ENCODE data around the gene NRTN.

Gene NRTN

GRCh38 chr19:5814852-5815246, 10.0 kb downstream of the NRTN start:
- DNase-seq (ENCODE audit: low spot score): no peak

- no peak for DNase-seq (ENCODE audit: low spot score)
Measured at GRCh38 chr19:5817218-5817617, 12.4 kb downstream of the NRTN start.

DNA sequence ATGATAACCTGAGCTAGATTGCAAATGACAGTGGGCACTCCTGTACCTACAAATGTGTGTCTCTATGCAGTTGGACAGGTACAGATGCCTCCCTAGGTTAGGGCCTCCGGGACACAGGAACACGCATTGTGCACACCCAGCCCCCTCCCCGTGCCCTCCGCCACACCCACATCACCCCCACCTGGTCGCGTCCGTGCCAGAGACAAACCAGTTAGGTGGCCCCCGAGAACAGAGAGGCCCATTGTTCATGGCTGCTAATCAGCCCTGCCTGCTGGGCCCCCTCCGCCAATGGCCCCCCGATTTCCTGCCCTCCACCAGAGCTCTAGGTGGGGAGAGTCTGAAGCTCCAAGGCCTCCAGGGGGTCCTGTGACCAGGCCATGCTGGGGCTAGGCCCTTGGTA, 13.7 kb downstream of the NRTN start:
- DNase-seq (ENCODE audit: low spot score): no peak

DNA sequence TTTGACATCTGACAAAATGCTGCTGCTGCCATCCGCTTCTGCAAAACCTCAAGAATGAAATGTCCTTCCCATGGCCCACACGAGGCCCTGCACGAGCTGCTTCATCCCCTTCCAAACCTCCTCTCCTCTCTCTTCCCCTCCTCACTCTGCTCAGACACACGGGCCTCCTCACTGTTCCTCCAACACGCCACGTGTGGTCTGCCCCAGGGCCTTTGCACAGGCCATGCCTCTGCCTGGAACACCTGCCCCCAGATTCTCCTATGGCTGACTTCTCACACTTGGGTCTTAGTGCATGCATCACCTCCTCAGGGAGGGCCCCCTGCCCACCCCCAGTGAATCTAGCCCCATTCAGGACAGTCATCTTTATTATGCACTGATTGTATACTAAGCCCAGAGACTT, 15.9 kb downstream of the NRTN start:
- DNase-seq (ENCODE audit: low spot score): no peak

DNA sequence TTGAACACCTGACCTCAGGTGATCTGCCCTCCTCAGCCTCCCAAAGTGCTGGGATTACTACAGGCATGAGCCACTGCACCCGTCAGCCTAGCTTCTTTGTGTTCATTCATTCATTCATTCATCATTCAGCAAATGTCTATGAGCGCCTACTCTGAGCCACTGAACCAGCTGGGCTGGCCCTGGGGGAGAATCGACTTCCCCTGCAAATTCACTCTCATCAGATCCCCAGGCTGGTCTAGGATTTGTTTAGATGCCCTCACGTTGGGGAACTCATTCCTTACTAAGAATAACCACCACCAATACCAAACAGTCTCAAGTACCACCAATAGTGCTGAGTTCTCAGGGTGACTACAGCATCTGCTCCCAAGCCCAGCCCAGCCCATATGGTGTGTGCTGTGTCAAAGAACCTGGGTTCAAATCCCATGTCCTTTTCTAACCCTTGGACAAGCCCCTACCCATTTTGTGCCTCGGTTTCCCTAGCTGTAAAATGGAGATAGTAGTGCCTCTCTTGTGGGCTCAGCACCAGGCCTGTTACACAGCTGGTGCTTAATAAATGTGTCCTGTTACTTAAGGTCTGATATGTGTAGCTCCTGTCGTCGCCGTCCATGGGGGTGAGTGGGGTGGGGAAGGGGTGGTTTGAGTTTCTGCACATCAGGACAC, 16.8 kb downstream of the NRTN start:
- DNase-seq (ENCODE audit: low spot score): no peak

- DNase-seq (ENCODE audit: low spot score): no peak
Measured at GRCh38 chr19:5822181-5822844, 17.4 kb downstream of the NRTN start.

DNA sequence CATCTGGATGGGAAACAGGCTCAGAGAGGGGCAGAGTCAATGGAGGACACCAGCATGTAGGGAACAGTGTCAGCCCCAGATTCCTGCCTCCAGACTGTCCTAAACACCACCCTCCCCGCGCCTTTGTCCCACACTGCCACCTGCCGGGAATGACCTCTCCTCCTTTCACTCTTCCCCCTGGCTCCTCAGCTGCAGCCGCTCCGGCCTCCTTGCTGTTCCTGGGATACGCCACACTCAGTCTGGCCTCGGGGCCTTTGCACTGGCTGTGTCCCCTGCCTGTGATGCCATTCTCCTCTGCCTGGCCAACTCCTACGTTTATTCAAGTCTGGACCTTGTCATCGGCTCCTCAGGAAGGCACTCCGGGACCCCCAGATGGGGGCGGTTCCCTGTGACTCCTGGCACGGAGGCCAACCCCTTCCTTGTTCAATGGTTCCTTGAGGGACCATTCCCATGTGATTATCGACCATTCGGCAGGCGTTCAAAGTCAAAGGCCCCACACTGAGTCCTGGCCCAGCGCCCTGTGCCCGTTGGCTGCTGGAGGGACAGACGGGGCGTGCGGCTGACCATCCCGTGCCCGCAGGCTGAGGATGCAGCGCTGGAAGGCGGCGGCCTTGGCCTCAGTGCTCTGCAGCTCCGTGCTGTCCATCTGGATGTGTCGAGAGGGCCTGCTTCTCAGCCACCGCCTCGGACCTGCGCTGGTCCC, 18.9 kb downstream of the NRTN start:
- DNase-seq (ENCODE audit: low spot score): peak; percentile 37

GRCh38 chr19:5824751-5825150, 19.9 kb downstream of the NRTN start:
- no peak for DNase-seq (ENCODE audit: low spot score)

- DNase-seq (ENCODE audit: low spot score): no peak
Measured at GRCh38 chr19:5825178-5825577, 20.3 kb downstream of the NRTN start.

DNA sequence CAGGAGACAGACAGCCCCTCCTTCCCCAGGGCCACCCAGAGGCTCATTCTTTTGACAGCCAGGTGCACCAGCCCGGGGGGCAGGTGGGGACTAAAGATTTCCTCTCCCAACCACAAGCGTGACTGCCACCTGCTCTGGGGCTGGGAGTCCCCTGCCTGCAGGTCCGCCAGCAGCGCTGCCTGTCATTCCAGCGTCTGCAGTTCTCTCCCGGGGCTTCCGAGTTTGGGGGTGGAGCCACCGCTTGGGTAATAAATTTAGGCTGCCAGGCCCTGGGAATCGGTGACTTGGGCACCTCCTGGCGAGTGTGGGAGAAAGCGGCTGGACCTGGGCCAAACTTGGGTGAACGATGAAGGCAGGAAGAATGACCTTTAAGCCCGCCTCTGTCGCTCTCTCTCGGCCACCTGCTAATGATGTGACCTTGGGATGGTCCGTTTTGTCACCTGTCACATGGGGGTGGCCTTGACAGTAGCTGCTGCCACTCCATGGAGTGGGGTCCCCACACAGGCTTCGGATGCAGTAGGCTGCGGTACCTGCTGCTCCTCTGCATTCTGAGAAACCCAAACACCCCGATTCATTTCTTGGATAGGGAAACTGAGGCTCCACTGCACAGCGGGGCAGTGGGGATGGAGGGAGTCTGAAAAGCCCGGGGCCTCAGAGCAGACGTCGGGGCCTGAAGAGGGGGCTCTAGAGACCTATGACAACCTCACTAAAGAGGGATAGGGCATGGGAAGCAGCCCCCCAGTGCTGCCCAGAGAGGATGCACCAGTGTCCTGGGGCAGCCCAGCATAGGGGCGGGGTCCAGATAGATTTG, 21.9 kb downstream of the NRTN start:
- peak; percentile 18 for DNase-seq (ENCODE audit: low spot score)

DNA sequence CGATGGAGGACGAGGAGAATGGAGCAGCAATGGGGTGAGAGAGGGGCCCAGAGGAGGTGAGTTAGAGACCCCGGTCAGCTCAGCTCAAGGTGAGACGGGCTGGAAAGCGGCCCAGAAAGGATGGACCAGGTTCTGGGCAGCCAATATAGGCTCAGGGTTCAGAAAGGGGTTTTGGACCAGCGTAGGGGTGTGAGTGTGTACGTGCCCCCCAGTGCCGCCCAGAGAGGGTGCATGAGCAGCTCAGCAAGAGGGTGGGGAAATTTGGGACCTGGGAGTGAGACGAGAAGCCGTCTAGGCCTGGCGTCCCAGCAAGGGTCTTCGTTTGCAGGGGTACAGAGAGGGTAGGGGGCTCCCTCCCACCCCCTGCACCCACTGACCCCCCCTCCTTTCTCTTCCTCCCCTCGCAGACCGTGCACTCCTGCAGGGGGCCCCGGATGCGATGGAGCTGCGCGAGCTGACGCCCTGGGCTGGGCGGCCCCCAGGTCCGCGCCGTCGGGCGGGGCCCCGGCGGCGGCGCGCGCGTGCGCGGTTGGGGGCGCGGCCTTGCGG, 22.5 kb downstream of the NRTN start:
- DNase-seq (ENCODE audit: low spot score): no peak

- no peak for DNase-seq (ENCODE audit: low spot score)
Measured at GRCh38 chr19:5827891-5828660, 23.2 kb downstream of the NRTN start.

DNA sequence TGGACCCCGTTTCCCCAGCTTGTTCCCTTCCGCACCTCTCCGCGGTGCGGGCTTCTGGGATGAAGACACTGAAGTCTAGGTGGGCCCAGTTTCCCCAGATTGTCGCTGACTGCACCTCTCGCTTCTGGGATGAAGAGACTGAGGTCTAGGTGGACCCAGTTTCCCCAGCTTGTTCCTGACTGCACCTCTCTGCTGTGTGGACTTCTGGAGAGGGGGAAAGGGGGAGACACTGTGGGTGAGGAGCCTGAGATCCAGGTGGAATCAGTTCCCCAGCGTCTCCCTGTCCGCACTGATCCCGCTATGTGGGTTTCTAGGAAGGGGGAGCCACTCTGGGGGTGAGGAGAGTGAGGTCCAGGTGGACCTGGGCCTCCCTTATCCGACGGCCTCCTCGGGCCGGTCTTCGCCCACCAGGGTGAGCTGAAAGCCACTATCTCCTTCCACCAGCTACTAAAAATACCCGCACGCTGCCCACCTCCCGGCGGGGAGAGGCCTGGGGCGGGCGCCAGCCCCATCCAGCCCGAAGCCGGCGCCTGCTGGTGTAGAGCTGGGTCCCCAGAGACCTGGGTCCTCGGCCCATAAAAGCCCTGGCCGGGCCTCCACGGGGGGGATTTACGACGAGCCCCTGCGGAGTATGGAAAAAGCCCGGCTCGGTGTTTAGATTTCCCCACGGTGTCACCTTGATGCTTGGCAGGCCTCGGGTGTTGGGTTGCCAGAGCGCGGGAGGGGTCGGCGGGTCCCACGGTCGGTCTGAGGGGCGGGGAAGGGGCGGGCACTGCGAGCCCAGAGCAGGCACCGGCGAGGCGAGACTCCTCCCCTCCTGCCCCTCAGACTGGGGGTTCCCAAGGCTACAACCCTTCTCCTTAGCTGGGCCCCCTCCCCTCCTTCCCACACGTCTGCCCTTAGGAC, 24.0 kb downstream of the NRTN start:
- no peak for DNase-seq (ENCODE audit: low spot score)

DNA sequence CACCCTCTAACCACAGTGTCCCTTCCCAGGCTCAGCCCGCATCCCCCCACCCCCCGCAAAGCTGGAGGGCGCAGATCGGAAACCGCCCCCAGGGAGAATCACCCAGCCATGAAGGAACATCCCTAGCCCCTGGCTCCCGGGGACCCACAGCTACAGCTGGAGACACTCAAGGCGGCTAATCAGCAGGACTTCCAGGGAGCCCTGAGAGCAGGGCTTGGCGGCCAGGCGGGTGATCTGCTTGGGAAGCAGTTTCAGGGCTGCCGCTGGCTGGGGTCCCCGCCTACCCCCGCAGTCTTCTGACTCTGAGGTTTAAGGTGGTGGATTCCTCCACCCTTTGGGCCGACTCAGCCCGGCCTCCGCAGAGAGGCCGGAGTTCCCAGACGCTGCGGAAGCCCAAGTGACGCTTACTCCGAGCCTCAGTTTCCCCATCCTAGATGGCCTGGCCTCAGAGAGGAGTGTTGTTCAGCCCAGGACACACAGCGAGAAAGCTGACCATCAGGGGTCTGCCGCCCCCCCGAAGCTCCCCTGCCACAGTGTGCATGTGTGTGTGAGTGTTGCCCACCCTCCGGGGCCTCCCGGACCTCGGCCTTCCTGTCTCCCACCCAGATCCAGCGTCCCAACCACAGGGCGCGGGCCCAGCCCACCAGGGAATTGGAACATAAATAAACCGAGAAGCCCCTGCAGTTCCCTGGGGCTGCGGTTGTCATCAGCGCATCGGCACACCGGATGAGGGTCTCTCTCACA, 24.9 kb downstream of the NRTN start:
- no peak for DNase-seq (ENCODE audit: low spot score)

DNA sequence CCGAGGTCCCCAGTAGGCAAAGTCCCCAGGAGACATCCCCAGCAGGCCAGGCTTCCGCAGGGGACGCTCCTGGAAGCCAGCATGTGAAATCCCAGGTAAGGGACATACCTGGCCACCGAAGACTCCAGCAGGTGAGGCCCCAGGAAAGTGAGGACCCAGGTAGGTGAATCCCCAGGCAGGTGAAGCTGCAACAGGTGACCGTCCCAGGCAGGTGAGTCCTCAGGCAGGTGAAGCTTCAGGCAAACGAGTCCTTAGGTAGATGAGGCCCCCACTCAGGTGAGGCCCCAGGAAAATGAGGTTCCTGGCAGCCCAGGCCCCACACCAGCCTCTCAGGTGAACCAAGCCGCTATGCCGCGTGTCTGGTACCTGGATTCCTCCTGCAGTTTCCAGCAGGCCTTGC, 26.3 kb downstream of the NRTN start:
- no peak for DNase-seq (ENCODE audit: low spot score)

DNA sequence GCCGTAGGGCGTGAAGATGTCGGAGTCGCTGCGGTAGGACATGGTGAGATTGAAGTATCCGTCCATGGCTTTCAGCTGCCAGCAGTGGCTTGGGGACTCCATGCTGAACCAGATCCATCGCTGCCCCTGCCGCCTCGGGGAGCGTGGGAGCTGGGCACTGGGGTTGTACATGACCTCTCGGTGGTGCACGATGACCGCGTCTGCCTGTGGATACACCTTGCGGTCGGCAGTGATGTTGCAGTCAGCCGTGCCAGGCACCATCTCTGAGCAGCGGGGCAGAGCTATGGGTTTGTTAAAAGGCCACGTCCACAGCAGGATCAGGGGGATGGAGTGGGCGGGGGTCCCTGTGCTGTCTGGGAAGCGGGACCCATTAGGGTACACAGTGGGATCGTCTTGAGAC, 27.2 kb downstream of the NRTN start:
- DNase-seq (ENCODE audit: low spot score): no peak

- DNase-seq (ENCODE audit: low spot score): no peak
Measured at GRCh38 chr19:5832527-5833216, 27.8 kb downstream of the NRTN start.

- no peak for DNase-seq (ENCODE audit: low spot score)
Measured at GRCh38 chr19:5837761-5838352, 33.0 kb downstream of the NRTN start.

Measured in LoVo (cell line).